Karpas-422 (cell line): Measurements from ENCODE around the gene BCAS3. TPM values are rescaled to one million over a fixed set of nuclear protein-coding genes. Genes with fewer than 3 reads are reported as not detected.

Experiments
- DNase-seq: peaks from one replicate; pipeline ENCODE4 v3.0.0-alpha.2; 2015
- H2AFZ ChIP-seq: fragments of 200-600 bp; sonication (generic); 2 replicates; pipeline ENCODE4 v1.6.1; 2014; ENCODE audit warnings: antibody characterized with exemption, low read length, mixed read lengths
- H3K27ac ChIP-seq: fragments of 200-600 bp; sonication (generic); 2 replicates; pipeline ENCODE4 v1.5.1; 2014; ENCODE audit warnings: mild to moderate bottlenecking, low read length, moderate library complexity
- H3K27me3 ChIP-seq: fragments of 200-600 bp; sonication (generic); 2 replicates; pipeline ENCODE4 v1.6.1; 2014; ENCODE audit warnings: low read length, mixed read lengths
- H3K36me3 ChIP-seq: fragments of 200-600 bp; sonication (generic); 2 replicates; pipeline ENCODE4 v1.6.1; 2014; ENCODE audit warnings: low read length, mixed read lengths; ENCODE audit not compliant: insufficient read depth
- H3K4me1 ChIP-seq: fragments of 200-600 bp; sonication (generic); 2 replicates; pipeline ENCODE4 v1.6.1; 2014; ENCODE audit warnings: mild to moderate bottlenecking, low read length, mixed read lengths
- H3K4me2 ChIP-seq: fragments of 200-600 bp; sonication (generic); 2 replicates; pipeline ENCODE4 v1.6.1; 2014; ENCODE audit warnings: low read length, low read depth, mild to moderate bottlenecking; ENCODE audit not compliant: poor library complexity, severe bottlenecking
- H3K4me3 ChIP-seq: fragments of 200-600 bp; sonication (generic); 2 replicates; pipeline ENCODE4 v1.5.1; 2014; ENCODE audit warnings: mild to moderate bottlenecking, antibody characterized with exemption, low read length, mixed read lengths
- H3K79me2 ChIP-seq: fragments of 200-600 bp; sonication (generic); 2 replicates; pipeline ENCODE4 v1.6.1; 2014; ENCODE audit warnings: mild to moderate bottlenecking, low read length, mixed read lengths
- H3K9ac ChIP-seq: fragments of 200-600 bp; sonication (generic); 2 replicates; pipeline ENCODE4 v1.6.0; 2014; ENCODE audit warnings: low read length
- H3K9me2 ChIP-seq: fragments of 200-600 bp; sonication (generic), shearing (Covaris generic); replicated peaks from 2 replicates; pipeline ENCODE4 v1.6.0; 2014; ENCODE audit warnings: mild to moderate bottlenecking, low read length, moderate library complexity; ENCODE audit not compliant: insufficient read depth
- H3K9me3 ChIP-seq: fragments of 300-700, 200-600 bp; sonication (generic); 2 replicates; pipeline ENCODE4 v1.6.1; 2014; ENCODE audit warnings: low read length, mixed read lengths
- H4K20me1 ChIP-seq: fragments of 200-600 bp; sonication (generic); 2 replicates; pipeline ENCODE4 v1.6.1; 2014; ENCODE audit warnings: mild to moderate bottlenecking, antibody characterized with exemption, low read length, low read depth; ENCODE audit not compliant: insufficient read depth
- total RNA-seq: library from RNA; depleted of rRNA; stranded (reverse); fragments of >200 nt; shearing (Covaris generic); gene quantifications from 2 replicates; pipeline ENCODE4 v1.2.3, GENCODE V29; 2014; ENCODE audit warnings: low replicate concordance

The BCAS3 gene
- total RNA-seq, 1 experiment from 2014 or later = 42.6 TPM

GRCh38 chr17:61412143-61412859, 734.6 kb downstream of the BCAS3 start:
- peaks cover 5% of the 10 kb centered on the region for H3K4me1 ChIP-seq
- H3K9me3 ChIP-seq = no peaks in the 10 kb centered on the region
- H3K9ac ChIP-seq = no peak overlapping the region
- no peak overlapping the region for H2AFZ ChIP-seq
- no peaks in the 10 kb centered on the region for H3K36me3 ChIP-seq
- H3K4me3 ChIP-seq = no peak overlapping the region
- H3K79me2 ChIP-seq = no peaks in the 10 kb centered on the region
- H3K27me3 ChIP-seq = no peaks in the 10 kb centered on the region
- no peak overlapping the region for H3K4me2 ChIP-seq
- no peaks in the 10 kb centered on the region for H3K9me2 ChIP-seq
- DNase-seq = peak; percentile 78
- H4K20me1 ChIP-seq = no peaks in the 10 kb centered on the region
- H3K27ac ChIP-seq = no peak overlapping the region

GRCh38 chr17:61412860-61413660, 735.4 kb downstream of the BCAS3 start:
- H3K27ac ChIP-seq = no peak overlapping the region
- H3K9me3 ChIP-seq = no peaks in the 10 kb centered on the region
- H3K4me1 ChIP-seq = peaks cover 5% of the 10 kb centered on the region
- H3K79me2 ChIP-seq = no peaks in the 10 kb centered on the region
- H3K4me2 ChIP-seq = no peak overlapping the region
- no peaks in the 10 kb centered on the region for H4K20me1 ChIP-seq
- no peak overlapping the region for H3K9ac ChIP-seq
- H3K4me3 ChIP-seq = no peak overlapping the region
- DNase-seq = no peak
- no peaks in the 10 kb centered on the region for H3K9me2 ChIP-seq
- H2AFZ ChIP-seq = no peak overlapping the region
- H3K27me3 ChIP-seq = no peaks in the 10 kb centered on the region
- H3K36me3 ChIP-seq = no peaks in the 10 kb centered on the region

- Histone ChIP-seq H3K27me3 (no peaks in the 10 kb centered on the region), H3K9me2 (no peaks in the 10 kb centered on the region), H3K36me3 (no peaks in the 10 kb centered on the region), H2AFZ (no peak overlapping the region), H3K4me2 (no peak overlapping the region), H3K9me3 (no peaks in the 10 kb centered on the region), H3K4me1 (peaks cover 5% of the 10 kb centered on the region), H3K4me3 (no peak overlapping the region), H3K27ac (no peak overlapping the region), H3K9ac (no peak overlapping the region), H4K20me1 (no peaks in the 10 kb centered on the region), H3K79me2 (no peaks in the 10 kb centered on the region)
- DNase-seq = no peak
Measured at GRCh38 chr17:61413661-61414126, 736.0 kb downstream of the BCAS3 start.

GRCh38 chr17:61414141-61414935, 736.7 kb downstream of the BCAS3 start:
- no peak overlapping the region for H3K9ac ChIP-seq
- no peak overlapping the region for H3K4me3 ChIP-seq
- DNase-seq = no peak
- H3K4me2 ChIP-seq = no peak overlapping the region
- H3K27me3 ChIP-seq = no peaks in the 10 kb centered on the region
- H2AFZ ChIP-seq = no peak overlapping the region
- no peaks in the 10 kb centered on the region for H3K79me2 ChIP-seq
- no peaks in the 10 kb centered on the region; the same call in 1 of the 2 replicates for H3K4me1 ChIP-seq
- no peak overlapping the region for H3K27ac ChIP-seq
- H3K9me2 ChIP-seq = no peaks in the 10 kb centered on the region
- no peaks in the 10 kb centered on the region for H4K20me1 ChIP-seq
- H3K9me3 ChIP-seq = no peaks in the 10 kb centered on the region
- H3K36me3 ChIP-seq = no peaks in the 10 kb centered on the region

- Histone ChIP-seq H3K9me2 (no peaks in the 10 kb centered on the region), H3K27ac (no peak overlapping the region), H3K4me1 (no peaks in the 10 kb centered on the region), H3K4me2 (no peak overlapping the region), H3K79me2 (no peaks in the 10 kb centered on the region), H3K4me3 (no peak overlapping the region), H3K36me3 (no peaks in the 10 kb centered on the region), H3K9ac (no peak overlapping the region), H2AFZ (no peak overlapping the region), H4K20me1 (no peaks in the 10 kb centered on the region), H3K27me3 (no peaks in the 10 kb centered on the region), H3K9me3 (no peaks in the 10 kb centered on the region)
- DNase-seq = no peak
Measured at GRCh38 chr17:61414936-61415251, 737.2 kb downstream of the BCAS3 start.

GRCh38 chr17:61415374-61416210, 737.9 kb downstream of the BCAS3 start:
- Histone ChIP-seq H3K27me3 (no peaks in the 10 kb centered on the region), H3K4me3 (no peak overlapping the region), H3K9ac (no peak overlapping the region), H2AFZ (no peak overlapping the region), H3K79me2 (no peaks in the 10 kb centered on the region), H3K9me2 (no peaks in the 10 kb centered on the region), H3K27ac (no peak overlapping the region), H3K36me3 (no peaks in the 10 kb centered on the region), H3K4me2 (no peak overlapping the region), H3K9me3 (no peaks in the 10 kb centered on the region), H4K20me1 (no peaks in the 10 kb centered on the region), H3K4me1 (no peaks in the 10 kb centered on the region)
- no peak for DNase-seq

- no peak for DNase-seq
- Histone ChIP-seq H3K27ac (no peak overlapping the region), H2AFZ (no peak overlapping the region), H3K27me3 (no peaks in the 10 kb centered on the region), H3K4me3 (no peak overlapping the region), H3K9me3 (no peaks in the 10 kb centered on the region), H3K36me3 (no peaks in the 10 kb centered on the region), H4K20me1 (no peaks in the 10 kb centered on the region), H3K9me2 (no peaks in the 10 kb centered on the region), H3K79me2 (no peaks in the 10 kb centered on the region), H3K4me2 (no peak overlapping the region), H3K9ac (no peak overlapping the region), H3K4me1 (no peaks in the 10 kb centered on the region)
Measured at GRCh38 chr17:61416211-61416539, 738.5 kb downstream of the BCAS3 start.
